Glutamatergic neuron (in vitro differentiated cells): ENCODE data around the gene ZNF419. TPM values are rescaled to one million over a fixed set of nuclear protein-coding genes. Genes with fewer than 3 reads are reported as not detected.
"Not testable (repeated sequence)": the region's sequence is repeated elsewhere in the genome, so short reads cannot be mapped to it uniquely, and the experiment has no call there.

Experiments used
- DNase-seq: peaks from one replicate; pipeline ENCODE4 v3.0.0; 2022
- H3K27ac Mint-ChIP-seq: one replicate; pipeline ENCODE4 v1.8.0; 2020; ENCODE audit warnings: mild to moderate bottlenecking, mixed read lengths, inconsistent platforms; ENCODE audit not compliant: unreplicated experiment
- H3K27me3 Mint-ChIP-seq: one replicate; pipeline ENCODE4 v1.8.0; 2020; ENCODE audit warnings: mild to moderate bottlenecking, moderate library complexity, mixed read lengths, inconsistent platforms; ENCODE audit not compliant: unreplicated experiment
- H3K36me3 Mint-ChIP-seq: one replicate; pipeline ENCODE4 v1.8.0; 2020; ENCODE audit warnings: mild to moderate bottlenecking, mixed read lengths, inconsistent platforms; ENCODE audit not compliant: unreplicated experiment
- H3K4me1 Mint-ChIP-seq: one replicate; pipeline ENCODE4 v1.8.0; 2020; ENCODE audit warnings: mild to moderate bottlenecking, low read depth, mixed read lengths, inconsistent platforms; ENCODE audit not compliant: unreplicated experiment
- H3K4me3 Mint-ChIP-seq: one replicate; pipeline ENCODE4 v1.8.0; 2020; ENCODE audit warnings: mild to moderate bottlenecking, mixed read lengths, inconsistent platforms; ENCODE audit not compliant: unreplicated experiment
- H3K9me3 Mint-ChIP-seq: one replicate; pipeline ENCODE4 v1.8.0; 2020; ENCODE audit warnings: mild to moderate bottlenecking, moderate library complexity, mixed read lengths, inconsistent platforms; ENCODE audit not compliant: unreplicated experiment
- long read RNA-seq: library from polyadenylated mRNA; unstranded; transcript quantifications from one replicate; pipeline ENCODE4 v2.0.0, GENCODE V29; 2020; ENCODE audit not compliant: unreplicated experiment
- total RNA-seq: library from RNA; stranded (reverse); fragmentation: NEBNext Ultra II Directional; extraction: Animal tissue kit (Norgen Biotek cat#: 25700); gene quantifications from one replicate; pipeline ENCODE4 v1.2.1, GENCODE V29; 2021; ENCODE audit not compliant: unreplicated experiment
- TF ChIP-seq, protein P1 (sequence below): fragments of 200-600 bp; sonication (generic); IDR thresholded peaks from one replicate; pipeline ENCODE4 v1.5.0; 2021; ENCODE audit not compliant: partially characterized antibody, unreplicated experiment

The ZNF419 gene
- total RNA-seq = 17.7 TPM
- long read RNA-seq, partial matches to known transcripts = 0 of 7 reads
- long read RNA-seq, other reads (novel, unspliced or antisense) = 1 of 7 reads

GRCh38 chr19:57487477-57488298 is at the start of gene ZNF419:
ZNF419 (plus strand) TSS chr19:57487750; CDS start chr19:57487951, 201 bp downstream.
- H3K9me3 Mint-ChIP-seq, H3K4me1 Mint-ChIP-seq, H3K27me3 Mint-ChIP-seq: not testable (repeated sequence)
- peak; percentile 91 for DNase-seq
- peaks cover 19% of the 10 kb centered on the region for H3K36me3 Mint-ChIP-seq
- H3K4me3 Mint-ChIP-seq = peak within 1 kb of the TSS; percentile 93
- peak within 1 kb of the TSS; percentile 48 for H3K27ac Mint-ChIP-seq

DNA sequence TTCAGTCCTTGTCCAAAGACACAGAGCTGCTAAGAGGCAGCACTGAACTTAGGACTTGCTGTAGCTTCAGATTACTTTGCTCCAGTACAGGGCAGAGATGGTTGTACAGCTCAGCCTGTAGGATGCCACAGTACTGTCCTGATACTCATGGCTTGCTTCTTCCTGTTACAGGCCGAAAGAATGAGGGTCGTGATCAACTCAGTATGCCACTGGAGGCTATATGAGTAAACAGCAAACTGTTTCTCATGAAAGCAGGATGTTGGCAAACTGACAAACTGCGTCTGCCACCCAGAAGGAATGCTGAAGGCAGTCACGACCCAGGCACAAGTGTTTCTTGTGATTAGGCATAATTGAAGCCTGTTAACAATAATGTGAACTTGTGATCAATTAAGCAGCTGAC is 49.6 kb upstream of the ZNF419 start:
- Mint-ChIP-seq H3K9me3 (peaks cover 15% of the 10 kb centered on the region), H3K4me3 (no peak overlapping the region), H3K36me3 (peaks cover 20% of the 10 kb centered on the region), H3K4me1 (peaks cover 12% of the 10 kb centered on the region), H3K27ac (no peak overlapping the region), H3K27me3 (peaks cover 11% of the 10 kb centered on the region)
- DNase-seq = no peak
- TF ChIP-seq, protein P1, sequence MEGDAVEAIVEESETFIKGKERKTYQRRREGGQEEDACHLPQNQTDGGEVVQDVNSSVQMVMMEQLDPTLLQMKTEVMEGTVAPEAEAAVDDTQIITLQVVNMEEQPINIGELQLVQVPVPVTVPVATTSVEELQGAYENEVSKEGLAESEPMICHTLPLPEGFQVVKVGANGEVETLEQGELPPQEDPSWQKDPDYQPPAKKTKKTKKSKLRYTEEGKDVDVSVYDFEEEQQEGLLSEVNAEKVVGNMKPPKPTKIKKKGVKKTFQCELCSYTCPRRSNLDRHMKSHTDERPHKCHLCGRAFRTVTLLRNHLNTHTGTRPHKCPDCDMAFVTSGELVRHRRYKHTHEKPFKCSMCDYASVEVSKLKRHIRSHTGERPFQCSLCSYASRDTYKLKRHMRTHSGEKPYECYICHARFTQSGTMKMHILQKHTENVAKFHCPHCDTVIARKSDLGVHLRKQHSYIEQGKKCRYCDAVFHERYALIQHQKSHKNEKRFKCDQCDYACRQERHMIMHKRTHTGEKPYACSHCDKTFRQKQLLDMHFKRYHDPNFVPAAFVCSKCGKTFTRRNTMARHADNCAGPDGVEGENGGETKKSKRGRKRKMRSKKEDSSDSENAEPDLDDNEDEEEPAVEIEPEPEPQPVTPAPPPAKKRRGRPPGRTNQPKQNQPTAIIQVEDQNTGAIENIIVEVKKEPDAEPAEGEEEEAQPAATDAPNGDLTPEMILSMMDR = no peak

DNA sequence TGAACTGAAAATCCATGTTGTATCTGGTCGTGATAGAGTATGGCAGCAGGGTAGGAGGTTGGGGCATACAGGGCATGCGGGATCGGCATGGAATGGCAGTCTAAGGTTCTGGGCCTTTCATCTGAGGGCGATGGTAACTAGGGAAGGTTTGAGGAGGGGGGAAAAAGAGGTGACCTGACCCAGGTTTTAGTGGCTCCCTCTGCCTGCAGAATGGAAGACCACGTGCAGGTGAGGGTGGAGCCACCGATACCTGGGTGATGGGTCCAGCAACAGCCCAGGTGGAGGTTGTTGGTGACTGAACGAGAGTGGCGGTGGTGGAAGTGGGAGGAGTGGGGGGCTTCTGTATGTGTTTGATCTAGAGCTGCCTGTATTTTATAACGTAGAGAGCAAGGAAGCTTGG is 48.6 kb upstream of the ZNF419 start:
- peaks cover 12% of the 10 kb centered on the region for H3K4me1 Mint-ChIP-seq
- H3K27ac Mint-ChIP-seq = peak overlapping the region; percentile 3
- no peak for DNase-seq
- peaks cover 15% of the 10 kb centered on the region for H3K9me3 Mint-ChIP-seq
- peaks cover 11% of the 10 kb centered on the region for H3K27me3 Mint-ChIP-seq
- H3K36me3 Mint-ChIP-seq = peaks cover 18% of the 10 kb centered on the region
- TF ChIP-seq, protein P1 = no peak
- no peak overlapping the region for H3K4me3 Mint-ChIP-seq

GRCh38 chr19:57441979-57442752 is 45.4 kb upstream of the ZNF419 start:
- H3K36me3 Mint-ChIP-seq = peaks cover 16% of the 10 kb centered on the region
- TF ChIP-seq, protein P1 = no peak

GRCh38 chr19:57443121-57443696 is 44.3 kb upstream of the ZNF419 start:
- no peak for DNase-seq
- Mint-ChIP-seq H3K4me1 (no peaks in the 10 kb centered on the region), H3K36me3 (peaks cover 16% of the 10 kb centered on the region), H3K27me3 (peaks cover 6% of the 10 kb centered on the region), H3K27ac (no peak overlapping the region), H3K9me3 (peaks cover 5% of the 10 kb centered on the region), H3K4me3 (no peak overlapping the region)
- TF ChIP-seq, protein P1 = no peak

More at GRCh38 chr19:57441979-57442752, 45.4 kb upstream of the ZNF419 start:
- peaks cover 5% of the 10 kb centered on the region for H3K9me3 Mint-ChIP-seq
- no peak overlapping the region for H3K27ac Mint-ChIP-seq
- H3K27me3 Mint-ChIP-seq = peaks cover 6% of the 10 kb centered on the region
- H3K4me1 Mint-ChIP-seq = peaks cover 2% of the 10 kb centered on the region
- H3K4me3 Mint-ChIP-seq = no peak overlapping the region
- no peak for DNase-seq
